A673 (cell line): ENCODE measurements around the gene LAMP1. TPM values are rescaled to one million over a fixed set of nuclear protein-coding genes. Genes with fewer than 3 reads are reported as not detected.
A peak's percentile ranks its signal among the peaks of the same experiment; 100 is the strongest.

Experiments used
- BruUV-seq: library from RNA; stranded (reverse); fragments of 400-500 nt; replicated peaks from 2 replicates; lab custom pipeline; 2021; lab: Mats Ljungman, UMichigan
- CTCF ChIA-PET: fragments of 300-600 bp; sonication (Branson Sonifier 250); formaldehyde crosslinking; loops from one replicate; lab custom pipeline; 2022; ENCODE audit warnings: antibody characterized with exemption; lab: Charles Lee
- POLR2A ChIA-PET: fragments of 300-600 bp; sonication (Branson Sonifier 250); formaldehyde crosslinking; loops from one replicate; lab custom pipeline; 2022; ENCODE audit warnings: antibody characterized with exemption; ENCODE audit not compliant: low non-redundant PET; lab: Charles Lee
- DNase-seq: peaks from one replicate; pipeline ENCODE4 v3.0.0-alpha.2; 2015; ENCODE audit warnings: low spot score
- H3K27ac ChIP-seq: fragments of 200-600 bp; sonication (generic); 2 replicates; pipeline ENCODE4 v1.5.1; 2016; ENCODE audit warnings: mixed run types, low read depth, mild to moderate bottlenecking, mixed read lengths, antibody characterized with exemption, low read length; ENCODE audit not compliant: poor library complexity, severe bottlenecking
- H3K27me3 ChIP-seq: fragments of 200-600 bp; sonication (generic); replicated peaks from 2 replicates; pipeline ENCODE4 v1.6.1; 2017; ENCODE audit warnings: mixed run types, low read depth, mild to moderate bottlenecking, mixed read lengths, antibody characterized with exemption, low read length; ENCODE audit not compliant: insufficient read depth, poor library complexity
- H3K36me3 ChIP-seq: fragments of 200-600 bp; sonication (generic); 2 replicates; pipeline ENCODE4 v1.6.1; 2016; ENCODE audit warnings: mixed run types, mild to moderate bottlenecking, mixed read lengths, antibody characterized with exemption, low read length; ENCODE audit not compliant: insufficient read depth, poor library complexity, severe bottlenecking
- H3K4me1 ChIP-seq: fragments of 200-600 bp; sonication (generic); 2 replicates; pipeline ENCODE4 v1.6.1; 2017; ENCODE audit warnings: mixed run types, mild to moderate bottlenecking, mixed read lengths, antibody characterized with exemption, low read length; ENCODE audit not compliant: insufficient read depth, poor library complexity, severe bottlenecking
- H3K4me3 ChIP-seq: fragments of 200-600 bp; sonication (generic); 2 replicates; pipeline ENCODE4 v1.5.1; 2016; ENCODE audit warnings: low read depth, mixed run types, mild to moderate bottlenecking, mixed read lengths, low read length; ENCODE audit not compliant: poor library complexity, severe bottlenecking
- H3K9me3 ChIP-seq: fragments of 200-600 bp; sonication (generic); 2 replicates; pipeline ENCODE4 v1.6.1; 2016; ENCODE audit warnings: mixed run types, low read depth, mild to moderate bottlenecking, mixed read lengths, antibody characterized with exemption, low read length; ENCODE audit not compliant: poor library complexity, severe bottlenecking
- CTCF ChIP-seq: fragments of 300-800, 200-600 bp; sonication (generic); conservative IDR thresholded peaks from 2 replicates; pipeline ENCODE4 v1.5.1; 2017; ENCODE audit warnings: low read depth, mild to moderate bottlenecking, antibody characterized with exemption, low read length, moderate library complexity, mixed read lengths
- EZH2 ChIP-seq: fragments of 200-600 bp; sonication (generic); IDR thresholded peaks from 2 replicates; pipeline ENCODE4 v1.6.1; 2017; ENCODE audit warnings: borderline replicate concordance, low read depth, mild to moderate bottlenecking, mixed read lengths, antibody characterized with exemption, low read length; ENCODE audit not compliant: poor library complexity, severe bottlenecking
- intact Hi-C: fragments of 100-400 bp; cut with micrococcal nuclease; formaldehyde crosslinking; loops from one replicate; pipeline ENCODE4 v1.10.0; 2022; ENCODE audit not compliant: unreplicated experiment
- total RNA-seq: library from RNA; stranded (reverse); gene quantifications from 2 replicates; pipeline ENCODE4 v1.2.3, GENCODE V29; 2021

The LAMP1 gene
- total RNA-seq, 1 experiment from 2014 or later, result 129 TPM

GRCh38 chr13:113349050-113349449 lies 52.0 kb downstream of the LAMP1 start:
- Histone ChIP-seq H3K4me1 (no peaks in the 10 kb centered on the region), H3K9me3 (no peaks in the 10 kb centered on the region), H3K27me3 (no peaks in the 10 kb centered on the region), H3K27ac (no peak overlapping the region), H3K36me3 (no peaks in the 10 kb centered on the region), H3K4me3 (no peak overlapping the region)
- intact Hi-C loops, result no loop called here
- CTCF ChIA-PET, result no interaction called here
- no TSS peak for BruUV-seq
- no peak for DNase-seq
- TF ChIP-seq CTCF (no peak), EZH2 (no peak)
- POLR2A ChIA-PET, result no interaction called here

GRCh38 chr13:113349491-113349890 lies 52.5 kb downstream of the LAMP1 start:
- ChIA-PET POLR2A (no interaction called here), CTCF (interaction anchor here (0.5 kb wide), 1 partner anchor 213 kb away, joined by 3 read pairs; no protein-coding TSS in a partner anchor)
- Histone ChIP-seq H3K36me3 (no peaks in the 10 kb centered on the region), H3K27me3 (no peaks in the 10 kb centered on the region), H3K4me3 (no peak overlapping the region), H3K27ac (no peak overlapping the region), H3K9me3 (no peaks in the 10 kb centered on the region), H3K4me1 (no peaks in the 10 kb centered on the region)
- intact Hi-C loops, result no loop called here
- TF ChIP-seq CTCF (no peak), EZH2 (no peak)
- BruUV-seq, result no TSS peak
- no peak for DNase-seq

- no peak overlapping the region for H3K27ac ChIP-seq
- no TSS peak for BruUV-seq
- no peak for DNase-seq
- no peaks in the 10 kb centered on the region for H3K27me3 ChIP-seq
- no peak overlapping the region for H3K4me3 ChIP-seq
- no peaks in the 10 kb centered on the region for H3K4me1 ChIP-seq
- H3K36me3 ChIP-seq, result no peaks in the 10 kb centered on the region
- ChIA-PET POLR2A (no interaction called here), CTCF (interaction anchor here (0.5 kb wide), 1 partner anchor 212 kb away, joined by 3 read pairs; no protein-coding TSS in a partner anchor)
- intact Hi-C loops, result no loop called here
- TF ChIP-seq CTCF (0 out of 2 replicates have a peak, but pooled peaks have one; percentile 19), EZH2 (no peak)
- H3K9me3 ChIP-seq, result no peaks in the 10 kb centered on the region
Measured at GRCh38 chr13:113350065-113350937, 53.3 kb downstream of the LAMP1 start.
